GM20000 (cell line): ENCODE results near the gene CRYGS.

Source experiments
- DNase-seq: peaks from one replicate; pipeline ENCODE4 v3.0.0; 2012; ENCODE audit warnings: low spot score
- TF ChIP-seq, protein P1 (sequence below): IDR thresholded peaks from 2 replicates; pipeline ENCODE4 v1.5.1; 2012; ENCODE audit warnings: mild to moderate bottlenecking, control low read depth; ENCODE audit errors: extremely low read depth, missing control alignments

The CRYGS gene

GRCh38 chr3:186497608-186498007 is 46.6 kb downstream of the CRYGS start:
- TF ChIP-seq, protein P1, sequence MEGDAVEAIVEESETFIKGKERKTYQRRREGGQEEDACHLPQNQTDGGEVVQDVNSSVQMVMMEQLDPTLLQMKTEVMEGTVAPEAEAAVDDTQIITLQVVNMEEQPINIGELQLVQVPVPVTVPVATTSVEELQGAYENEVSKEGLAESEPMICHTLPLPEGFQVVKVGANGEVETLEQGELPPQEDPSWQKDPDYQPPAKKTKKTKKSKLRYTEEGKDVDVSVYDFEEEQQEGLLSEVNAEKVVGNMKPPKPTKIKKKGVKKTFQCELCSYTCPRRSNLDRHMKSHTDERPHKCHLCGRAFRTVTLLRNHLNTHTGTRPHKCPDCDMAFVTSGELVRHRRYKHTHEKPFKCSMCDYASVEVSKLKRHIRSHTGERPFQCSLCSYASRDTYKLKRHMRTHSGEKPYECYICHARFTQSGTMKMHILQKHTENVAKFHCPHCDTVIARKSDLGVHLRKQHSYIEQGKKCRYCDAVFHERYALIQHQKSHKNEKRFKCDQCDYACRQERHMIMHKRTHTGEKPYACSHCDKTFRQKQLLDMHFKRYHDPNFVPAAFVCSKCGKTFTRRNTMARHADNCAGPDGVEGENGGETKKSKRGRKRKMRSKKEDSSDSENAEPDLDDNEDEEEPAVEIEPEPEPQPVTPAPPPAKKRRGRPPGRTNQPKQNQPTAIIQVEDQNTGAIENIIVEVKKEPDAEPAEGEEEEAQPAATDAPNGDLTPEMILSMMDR, result no peak
- no peak for DNase-seq

DNA sequence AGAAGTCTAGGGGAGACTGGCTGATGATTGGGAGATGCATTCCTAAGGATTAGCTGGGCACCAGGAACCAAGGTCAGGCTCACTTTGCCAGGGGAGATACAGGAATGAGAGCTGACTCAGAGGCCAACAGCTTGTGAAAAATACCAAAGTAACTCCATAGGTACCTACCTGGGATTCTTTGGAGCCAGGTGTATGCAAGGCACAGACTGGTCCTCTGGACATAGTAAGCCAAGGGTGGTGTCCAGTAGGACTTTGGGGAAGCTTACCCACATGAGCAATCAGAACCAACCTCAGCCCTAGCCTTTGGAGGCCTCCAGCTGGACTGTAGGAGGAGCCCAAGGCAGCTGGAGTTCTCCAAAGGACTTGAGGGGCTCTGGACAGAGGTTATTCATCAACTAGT is 47.5 kb downstream of the CRYGS start:
- TF ChIP-seq, protein P1, result no peak
- no peak for DNase-seq

- TF ChIP-seq, protein P1, result no peak
These were observed 48.2 kb downstream of the CRYGS start for GRCh38 chr3:186496016-186496415.

GRCh38 chr3:186493525-186494255 is 50.5 kb downstream of the CRYGS start:
- no peak for DNase-seq
- TF ChIP-seq, protein P1, result no peak

More at GRCh38 chr3:186496016-186496415, 48.2 kb downstream of the CRYGS start:
- DNase-seq, result no peak

- TF ChIP-seq, protein P1, result no peak
- DNase-seq, result no peak
These were observed 51.7 kb downstream of the CRYGS start for GRCh38 chr3:186492385-186492984.

DNA sequence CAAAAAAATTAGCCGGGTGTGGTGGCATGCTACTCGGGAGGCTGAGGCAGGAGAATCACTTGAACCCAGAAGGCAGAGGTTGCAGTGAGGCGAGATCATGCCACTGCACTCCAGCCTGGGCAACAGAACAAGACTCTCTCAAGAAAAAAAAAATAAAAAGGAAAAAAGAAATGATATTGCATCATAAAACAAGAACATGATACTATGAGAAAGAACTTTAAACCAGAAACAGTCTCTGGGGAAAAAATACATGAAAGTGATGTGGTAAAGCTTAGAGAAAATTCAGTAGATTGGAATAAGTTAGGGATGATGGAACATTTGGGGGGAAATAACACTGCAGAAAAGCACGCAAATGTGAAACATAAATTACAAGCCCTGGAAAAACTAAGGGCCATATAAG is 54.7 kb downstream of the CRYGS start:
- no peak for DNase-seq
- TF ChIP-seq, protein P1, result no peak
